A549 (cell line): ENCODE data around the gene DYNLT4. TPM values are rescaled to one million over a fixed set of nuclear protein-coding genes. Genes with fewer than 3 reads are reported as not detected.

ENCODE experiments used
- ATAC-seq, 2 experiments: fragments of 200-7000 bp in 1 of 2; fragments of >200 bp in 1 of 2; cut with Nextera tagmentation in 1 of 2; cut with Tn5 transposase in 1 of 2; 3 replicates each; pipeline versions ENCODE4 v1.8.0 to v1.9.1; 2018 to 2020; ENCODE audit warnings: mild to moderate bottlenecking in 1 of 2, moderate library complexity in 1 of 2
- CTCF ChIA-PET: fragments of 300-600 bp; sonication (Branson Sonifier 250); formaldehyde crosslinking; extraction: SDS; loops from one replicate; lab custom pipeline; 2021; ENCODE audit warnings: antibody characterized with exemption, inconsistent platforms; lab: Yijun Ruan, JAX
- POLR2A ChIA-PET: fragments of 350-600 bp; formaldehyde crosslinking; extraction: SDS; loops from one replicate; lab custom pipeline; 2021; ENCODE audit warnings: antibody characterized with exemption, inconsistent platforms; lab: Yijun Ruan, JAX
- DNase-seq, 2 experiments: peaks; one replicate each; pipeline versions ENCODE4 v3.0.0 to v3.0.0-alpha.2; 2011 to 2016; ENCODE audit warnings: low read depth in 1 of 2, low spot score in 1 of 2
- FAIRE-seq: peaks from 2 replicates; lab custom pipeline; 2011; peaks lifted over from hg19 to GRCh38; lab: Jason Lieb, UNC
- H3K27ac ChIP-seq, 2 experiments: fragments of >200 bp; sonication (Bioruptor Twin); formaldehyde crosslinking; 3 replicates each; pipeline ENCODE4 v1.5.1; 2016 to 2017
- H3K4me1 ChIP-seq: fragments of >200 bp; sonication (Bioruptor Twin); formaldehyde crosslinking; 3 replicates; pipeline ENCODE4 v1.6.1; 2016
- H3K4me2 ChIP-seq: fragments of >200 bp; sonication (Bioruptor Twin); formaldehyde crosslinking; 3 replicates; pipeline ENCODE4 v1.6.1; 2016
- H3K4me3 ChIP-seq: fragments of >200 bp; sonication (Bioruptor Twin); formaldehyde crosslinking; 3 replicates; pipeline ENCODE4 v1.5.1; 2016
- H3K9me3 ChIP-seq: fragments of >200 bp; sonication (Bioruptor Twin); formaldehyde crosslinking; 3 replicates; pipeline ENCODE4 v1.6.1; 2016
- BCL3 ChIP-seq: fragments of >200 bp; sonication (Bioruptor Twin); formaldehyde crosslinking; IDR thresholded peaks from 3 replicates; pipeline ENCODE4 v1.6.1; 2016
- CBX2 ChIP-seq: fragments of 200-600 bp; sonication (generic); IDR thresholded peaks from 2 replicates; pipeline ENCODE4 v1.6.1; 2016; ENCODE audit warnings: low read depth, mild to moderate bottlenecking, borderline replicate concordance
- CHD2 ChIP-seq: fragments of 150-350 bp; IDR thresholded peaks from 2 replicates; pipeline ENCODE4 v1.6.1; 2014; ENCODE audit warnings: low read length; ENCODE audit not compliant: partially characterized antibody
- CTCF ChIP-seq: fragments of >200 bp; sonication (Bioruptor Twin); formaldehyde crosslinking; IDR thresholded peaks from 3 replicates; pipeline ENCODE4 v1.5.1; 2016
- E2F6 ChIP-seq: IDR thresholded peaks from 2 replicates; pipeline ENCODE4 v1.6.1; 2012; ENCODE audit warnings: low read depth, borderline replicate concordance
- FOSL2 ChIP-seq, 2 experiments: fragments of 450-650 bp in 1 of 2; fragments of >200 bp in 1 of 2; sonication (Bioruptor Twin) in 1 of 2; formaldehyde crosslinking; IDR thresholded peaks; 2 replicates each; pipeline versions ENCODE4 v1.5.0 to v1.6.1; 2016 to 2020; ENCODE audit warnings: mild to moderate bottlenecking in 1 of 2, moderate library complexity in 1 of 2
- HOXB5 ChIP-seq: fragments of 250-450 bp; sonication (Bioruptor Pico); IDR thresholded peaks from 2 replicates; pipeline ENCODE4 v1.5.0; 2020; ENCODE audit warnings: mild to moderate bottlenecking, moderate library complexity
- JUN ChIP-seq, 2 experiments: fragments of >200 bp; sonication (Bioruptor Twin); formaldehyde crosslinking; IDR thresholded peaks; 2 replicates in 1 of 2; 3 replicates in 1 of 2; pipeline ENCODE4 v1.6.1; 2016 to 2017
- KDM5A ChIP-seq: fragments of 200-600 bp; sonication (generic); IDR thresholded peaks from 2 replicates; pipeline ENCODE4 v1.6.1; 2016; ENCODE audit warnings: antibody characterized with exemption, mild to moderate bottlenecking
- MAFK ChIP-seq: fragments of 450-650 bp; IDR thresholded peaks from 2 replicates; pipeline ENCODE4 v1.6.1; 2014; ENCODE audit not compliant: partially characterized antibody
- MYC ChIP-seq: IDR thresholded peaks from 2 replicates; pipeline ENCODE4 v1.6.1; 2012; ENCODE audit warnings: mild to moderate bottlenecking, inconsistent platforms, low read length, improper control_type of control experiment, borderline replicate concordance
- PBX3 ChIP-seq: IDR thresholded peaks from 2 replicates; pipeline ENCODE4 v1.6.1; 2012
- PHF8 ChIP-seq: fragments of 200-600 bp; sonication (generic); IDR thresholded peaks from 2 replicates; pipeline ENCODE4 v1.6.1; 2016; ENCODE audit warnings: low read depth, mild to moderate bottlenecking, antibody characterized with exemption, moderate library complexity, borderline replicate concordance
- POLR2AphosphoS2 ChIP-seq: conservative IDR thresholded peaks from 2 replicates; pipeline ENCODE4 v1.6.1; 2012; ENCODE audit warnings: low read length, improper control_type of control experiment, inconsistent platforms
- RAD21 ChIP-seq, 2 experiments: fragments of >200 bp in 1 of 2; sonication (Bioruptor Twin) in 1 of 2; formaldehyde crosslinking in 1 of 2; IDR thresholded peaks in 1 of 2; conservative IDR thresholded peaks in 1 of 2; 2 replicates in 1 of 2; 3 replicates in 1 of 2; pipeline ENCODE4 v1.6.1; 2012 to 2018; ENCODE audit warnings: inconsistent platforms in 1 of 2
- REST ChIP-seq: fragments of 200-600 bp; sonication (generic); IDR thresholded peaks from 2 replicates; pipeline ENCODE4 v1.6.1; 2016; ENCODE audit warnings: antibody characterized with exemption, mild to moderate bottlenecking, moderate library complexity
- RNF2 ChIP-seq: fragments of 200-600 bp; sonication (generic); IDR thresholded peaks from 2 replicates; pipeline ENCODE4 v1.6.1; 2016; ENCODE audit warnings: low read depth, mild to moderate bottlenecking, antibody characterized with exemption, moderate library complexity, borderline replicate concordance
- WGBS: methylation state at CpG from one replicate; pipeline ENCODE4 v1.1.6; 2017; ENCODE audit errors: missing lambda C conversion rate; 5-methylcytosine and 5-hydroxymethylcytosine counted together
- polyA plus RNA-seq, 4 experiments: library from polyadenylated mRNA; depleted of rRNA in 3 of 4; stranded (reverse); fragments of >200 nt; fragmentation: RNase III in 1 of 4; extraction: RNeasy Plus Mini Kit Qiagen cat#74134 plus additional on column Dnase treatment in 1 of 4; gene quantifications; 2 replicates in 3 of 4; 3 replicates in 1 of 4; pipeline ENCODE4 v1.2.3, GENCODE V29; 2011 to 2017
- TF ChIP-seq, protein P1 (sequence below): fragments of 450-650 bp; IDR thresholded peaks from 2 replicates; pipeline ENCODE4 v1.6.1; 2014; ENCODE audit warnings: antibody characterized with exemption

Gene DYNLT4
- polyA plus RNA-seq, 2 of the 4 experiments (the other 2 are of a cell fraction): 0.12 to 0.21 TPM

DNA sequence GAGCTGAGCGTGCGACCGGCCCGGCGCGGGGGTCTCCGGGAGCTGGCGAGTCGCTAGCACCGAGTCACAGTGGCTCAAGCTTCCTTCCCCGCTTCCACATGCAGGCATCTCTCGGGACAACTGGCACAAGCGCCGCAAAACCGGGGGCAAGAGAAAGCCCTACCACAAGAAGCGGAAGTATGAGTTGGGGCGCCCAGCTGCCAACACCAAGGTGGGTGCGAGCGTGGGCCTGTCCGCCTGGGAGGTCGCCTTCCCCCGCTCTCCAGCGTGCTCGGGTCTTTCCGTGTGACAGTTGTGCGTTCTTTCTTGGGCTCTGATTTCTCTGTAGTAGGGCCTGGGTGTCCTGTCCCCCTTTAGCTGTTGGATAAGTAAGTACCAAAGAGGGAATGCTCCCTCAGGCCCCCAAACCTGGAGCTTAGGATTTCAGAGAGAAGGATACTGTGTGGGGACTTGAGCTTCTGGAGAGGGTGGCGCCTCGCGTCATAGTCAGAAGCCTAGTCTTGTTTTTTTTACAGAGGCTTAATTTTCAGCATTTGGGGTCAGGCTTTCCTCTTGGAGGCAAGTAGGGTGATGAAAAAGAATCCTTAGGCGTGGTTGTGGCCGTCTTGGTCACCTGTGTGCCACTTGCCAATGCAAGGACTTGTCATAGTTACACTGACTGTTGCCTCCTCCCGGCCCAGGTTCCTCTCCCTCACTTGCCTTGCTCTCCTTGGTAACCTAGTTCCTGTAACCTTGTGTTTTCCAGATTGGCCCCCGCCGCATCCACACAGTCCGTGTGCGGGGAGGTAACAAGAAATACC lies 31.0 kb downstream of the DYNLT4 start:
- Histone ChIP-seq H3K4me3 (peak overlapping the region; percentile 96), H3K4me1 (peaks cover 22% of the 10 kb centered on the region), H3K9me3 (no peaks in the 10 kb centered on the region), H3K27ac (peak overlapping the region; percentile 98 to 99), H3K4me2 (peak overlapping the region; percentile 91)
- TF ChIP-seq CBX2 (no peak), POLR2AphosphoS2 (no peak), PBX3 (no peak), MAFK (no peak), CTCF (no peak)
- TF ChIP-seq, protein P1, sequence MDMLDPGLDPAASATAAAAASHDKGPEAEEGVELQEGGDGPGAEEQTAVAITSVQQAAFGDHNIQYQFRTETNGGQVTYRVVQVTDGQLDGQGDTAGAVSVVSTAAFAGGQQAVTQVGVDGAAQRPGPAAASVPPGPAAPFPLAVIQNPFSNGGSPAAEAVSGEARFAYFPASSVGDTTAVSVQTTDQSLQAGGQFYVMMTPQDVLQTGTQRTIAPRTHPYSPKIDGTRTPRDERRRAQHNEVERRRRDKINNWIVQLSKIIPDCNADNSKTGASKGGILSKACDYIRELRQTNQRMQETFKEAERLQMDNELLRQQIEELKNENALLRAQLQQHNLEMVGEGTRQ: no peak
- ChIA-PET CTCF (interaction anchor here (1.1 to 1.6 kb wide), 8 partner anchors 9 to 60 kb away, joined by 3 to 10 read pairs (median 4); partner anchors contain the start of gene RNU5D-1), POLR2A (interaction anchor here (0.6 to 2.5 kb wide), 21 partner anchors 8 to 746 kb away, joined by 3 to 17 read pairs (median 6); partner anchors contain the start of genes BEST4, BTBD19, DYNLT4 and HECTD3)
- ATAC-seq: peak in 1 of 2 experiments; percentile 7; a peak in 3 of 6 replicates
- WGBS: 1% methylated on average over 20 of the region's 36 CpGs
- no peak for DNase-seq
- FAIRE-seq: no peak

DNA sequence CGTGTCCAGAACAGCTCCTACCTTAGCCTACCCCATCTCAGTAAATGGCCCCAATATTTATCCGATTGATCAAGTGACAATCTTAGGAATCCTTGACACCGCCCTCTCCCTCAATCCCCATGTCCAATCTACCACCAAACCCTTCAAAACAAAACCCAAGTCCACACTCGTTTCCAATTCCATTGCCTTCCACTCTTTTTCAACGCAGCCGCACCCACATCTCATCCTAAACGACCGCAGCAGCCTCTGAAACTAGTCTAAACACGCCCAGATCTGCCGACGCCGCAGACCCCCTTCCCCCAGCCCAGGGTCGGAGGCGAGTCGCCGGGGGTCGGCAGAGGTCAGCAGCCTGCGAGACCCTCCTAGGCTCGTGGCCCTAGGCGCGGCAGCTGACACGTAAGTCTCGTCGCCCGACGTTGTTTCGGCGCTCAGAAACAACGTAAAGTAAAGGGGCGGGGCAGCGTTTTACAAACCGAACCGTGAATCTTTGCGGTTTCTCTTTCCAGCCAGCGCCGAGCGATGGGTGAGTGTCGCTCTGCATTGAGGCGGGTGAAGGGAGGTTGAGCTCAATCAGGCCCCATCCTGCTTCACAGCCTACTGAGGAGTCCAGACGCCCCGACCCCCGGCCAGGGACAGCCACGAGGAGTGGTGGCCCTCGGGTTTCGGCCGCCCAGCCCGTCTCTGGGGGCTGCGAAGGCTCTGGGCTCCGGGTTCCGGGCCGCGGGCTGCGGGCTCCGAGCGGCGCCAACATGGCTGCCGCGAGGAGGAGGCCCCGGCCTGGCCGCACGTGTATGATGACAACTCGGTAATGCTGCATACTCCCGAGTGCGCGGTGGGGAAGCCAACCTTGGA lies 31.8 kb downstream of the DYNLT4 start, which contains the start of gene RPS8:
TSS of gene RPS8 (plus strand) at position 463 of the 852 bp plus-strand sequence. CDS start at position 520, 57 bp downstream.
- Histone ChIP-seq H3K4me2 (peak within 1 kb of the TSS; percentile 91), H3K27ac (peak within 1 kb of the TSS; percentile 98 to 99), H3K9me3 (no peaks in the 10 kb centered on the region), H3K4me3 (peak within 1 kb of the TSS; percentile 96), H3K4me1 (peaks cover 22% of the 10 kb centered on the region)
- WGBS: 3% methylated on average over 25 of the region's 65 CpGs
- ChIA-PET CTCF (interaction anchor here (0.7 to 1.6 kb wide), 8 partner anchors 8 to 61 kb away, joined by 3 to 10 read pairs (median 4); partner anchors contain the start of gene RNU5D-1), POLR2A (interaction anchor here (0.5 to 2.5 kb wide), 23 partner anchors 9 to 972 kb away, joined by 3 to 17 read pairs (median 6); partner anchors contain the start of genes BEST4, BTBD19, DYNLT4 and HECTD3)
- DNase-seq (peak; percentile 65 to 93), ATAC-seq (peak; percentile 83 to 92), FAIRE-seq (no peak)
- TF ChIP-seq RAD21 (conservative IDR thresholded peaks at IDR 0.05 in 1 of 2, IDR thresholded peaks at IDR 0.05 in 1 of 2): no peak
- peak; percentile 23; the same call in 1 of the 2 replicates for TF ChIP-seq REST
- peak; percentile 41; the same call in 1 of the 2 replicates for TF ChIP-seq E2F6
- peak; percentile 53; the same call in 1 of the 2 replicates for TF ChIP-seq HOXB5 (CRISPR knock-in tag)
- TF ChIP-seq KDM5A: peak; percentile 50; the same call in 1 of the 2 replicates
- no peak for TF ChIP-seq FOSL2 (IDR thresholded peaks at IDR 0.05)
- no peak for TF ChIP-seq FOSL2 (CRISPR knock-in tag; IDR thresholded peaks at IDR 0.05)
- no peak for TF ChIP-seq RNF2
- TF ChIP-seq JUN (IDR thresholded peaks at IDR 0.05): peak; percentile 96
- peak; percentile 93 for TF ChIP-seq MYC
- TF ChIP-seq BCL3: peak; percentile 95
- peak; percentile 73 for TF ChIP-seq PHF8
- TF ChIP-seq CHD2: no peak
